ENCODE measurements around the gene PDS5B. TPM values are rescaled to one million over a fixed set of nuclear protein-coding genes. Genes with fewer than 3 reads are reported as not detected.
"Not testable (repeated sequence)": the region's sequence is repeated elsewhere in the genome, so short reads cannot be mapped to it uniquely, and the experiment has no call there.

Gene PDS5B
- total RNA-seq, 1 experiment from 2014 or later: 17.0 TPM

DNA sequence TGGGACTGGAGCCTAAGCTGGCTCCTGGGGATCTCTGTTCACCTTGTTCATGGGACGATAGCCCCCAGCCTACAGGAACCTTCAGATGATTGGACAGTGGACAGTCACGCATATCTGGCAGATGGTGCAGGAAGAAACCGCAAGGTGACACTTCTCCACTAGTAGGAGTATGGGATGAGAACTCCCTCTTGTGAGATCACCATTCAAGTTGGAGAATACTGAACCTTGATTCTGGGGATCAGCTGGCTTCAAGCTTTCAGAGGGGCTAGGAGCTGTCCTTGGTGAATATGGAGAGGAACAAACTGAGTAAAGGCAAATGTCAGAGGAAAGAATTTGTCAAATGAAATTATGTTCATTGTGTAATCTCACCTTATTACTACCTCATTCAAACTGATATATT lies 204.5 kb downstream of the PDS5B start:
- peak; percentile 8 for DNase-seq (ENCODE audit: low read depth)

DNA sequence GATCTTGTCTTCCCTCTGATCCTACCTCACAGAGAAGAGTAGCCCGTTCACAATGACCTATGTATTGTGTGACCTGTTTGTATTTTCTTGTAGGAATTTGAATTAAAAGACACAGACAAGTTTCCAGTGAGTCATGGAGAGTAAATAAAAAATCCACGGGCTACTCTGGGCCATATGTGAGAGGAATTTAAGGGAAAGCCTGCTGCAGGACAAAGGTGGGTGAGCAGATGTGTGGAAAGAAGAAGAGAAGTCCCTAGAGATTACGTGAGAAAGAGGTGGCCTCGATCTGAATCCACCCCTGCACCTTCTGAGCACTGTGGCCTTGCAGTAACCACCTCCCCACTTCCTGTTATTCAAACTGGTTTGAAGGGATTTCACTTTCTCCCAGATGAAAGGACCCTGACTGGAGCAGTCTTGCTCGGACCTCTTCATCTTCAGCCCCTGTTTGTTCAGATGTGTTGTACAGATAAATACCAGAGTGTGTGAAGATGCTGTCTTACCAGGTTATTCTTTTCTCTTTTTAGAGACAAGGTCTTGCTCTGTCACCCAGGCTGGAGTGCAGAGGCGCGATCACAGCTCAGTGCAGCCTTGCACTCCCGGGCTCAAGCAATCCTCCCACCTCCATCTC lies 205.4 kb downstream of the PDS5B start:
- peak; percentile 27 for DNase-seq (ENCODE audit: low read depth)

DNA sequence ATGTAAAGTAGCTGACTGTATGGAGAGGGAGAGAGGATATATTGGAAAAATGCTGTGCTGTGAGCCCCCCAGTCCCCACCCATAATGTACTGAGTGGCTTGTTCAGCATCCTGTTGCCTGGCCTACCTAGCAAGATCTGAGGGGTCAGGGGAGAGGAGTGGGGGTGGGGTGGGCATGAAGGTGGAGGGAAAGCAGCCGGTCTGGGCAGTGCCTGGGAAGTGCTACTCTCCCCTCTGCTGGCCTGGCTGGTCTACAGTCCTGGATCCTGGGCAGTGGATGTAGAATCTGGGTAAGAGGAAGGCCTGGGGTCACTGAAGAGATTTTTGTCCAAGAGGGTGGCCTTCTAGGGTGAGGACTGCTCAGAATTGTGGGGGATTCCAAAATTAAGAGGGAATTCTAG lies 210.5 kb downstream of the PDS5B start:
- DNase-seq (ENCODE audit: low read depth): no peak

DNA sequence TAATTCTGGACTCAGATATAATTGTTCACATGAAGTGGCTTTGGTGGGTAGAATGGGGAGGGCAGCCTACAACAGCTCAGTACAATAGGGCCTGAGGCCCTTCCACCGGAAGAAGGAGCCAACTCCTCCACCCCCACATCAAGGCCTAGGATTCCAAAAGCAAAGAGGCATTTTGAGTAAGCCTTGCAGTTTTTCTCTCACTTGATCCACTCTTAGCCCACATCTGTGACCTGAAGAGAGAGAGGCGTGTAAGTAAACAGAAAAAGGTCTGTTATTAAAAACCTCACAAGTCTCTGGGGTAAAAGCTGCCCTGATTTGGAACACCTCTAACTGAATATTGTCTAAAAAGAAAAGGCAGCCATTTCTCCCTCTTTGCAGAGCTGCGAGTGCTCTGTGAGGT lies 215.9 kb downstream of the PDS5B start:
- DNase-seq (ENCODE audit: low read depth): no peak

DNA sequence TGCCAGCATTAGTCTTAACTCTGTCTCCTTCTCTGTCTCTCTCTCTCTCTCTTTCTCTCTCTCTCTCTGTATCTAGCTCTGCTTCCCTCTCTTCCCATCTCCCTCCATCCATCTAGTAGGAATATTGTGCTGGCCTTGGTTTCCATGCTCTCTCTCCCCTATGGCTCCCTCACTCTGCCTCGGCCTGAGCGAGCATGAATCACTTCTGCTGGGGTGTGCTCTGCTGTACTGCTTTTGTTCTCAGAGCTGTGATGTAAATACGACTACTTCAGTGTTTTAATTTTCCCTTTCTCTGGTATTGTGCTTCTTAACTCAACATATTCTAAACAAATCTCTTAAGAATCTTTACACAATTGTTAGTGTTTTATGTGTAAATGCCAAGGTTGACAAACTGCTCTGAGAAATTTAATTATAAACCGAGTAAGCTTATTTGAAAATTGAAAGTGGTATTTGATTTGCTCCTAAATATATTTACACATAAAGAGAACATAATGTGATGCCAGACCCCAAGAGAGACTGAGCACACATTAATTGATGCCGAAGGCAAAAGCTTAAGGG lies 218.5 kb downstream of the PDS5B start:
- peak; percentile 44 for DNase-seq (ENCODE audit: low read depth)

DNA sequence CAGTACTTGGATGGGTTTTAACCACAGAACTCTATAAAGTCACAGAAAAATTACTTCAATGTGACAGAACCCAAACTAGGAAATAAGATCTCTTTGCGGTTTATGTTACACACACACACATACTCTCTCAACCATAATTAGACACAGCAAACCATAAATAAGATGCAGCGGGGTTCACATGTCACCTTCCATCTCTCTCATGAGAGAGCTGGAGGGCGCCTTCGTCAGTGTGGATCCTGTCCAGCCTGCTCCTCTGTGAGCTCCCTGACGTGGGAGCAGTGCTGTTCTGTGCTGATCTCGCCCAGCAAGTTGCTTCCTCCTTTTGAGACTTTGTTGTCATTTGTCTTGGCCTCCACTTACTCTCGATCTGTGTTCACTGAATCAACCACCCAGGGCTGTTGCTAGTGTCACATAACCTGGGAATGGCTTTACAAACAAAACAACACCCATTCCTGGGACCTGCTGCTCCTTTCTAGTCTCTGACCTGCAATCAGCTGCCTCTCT lies 225.1 kb downstream of the PDS5B start:
- DNase-seq (ENCODE audit: low read depth): no peak

DNA sequence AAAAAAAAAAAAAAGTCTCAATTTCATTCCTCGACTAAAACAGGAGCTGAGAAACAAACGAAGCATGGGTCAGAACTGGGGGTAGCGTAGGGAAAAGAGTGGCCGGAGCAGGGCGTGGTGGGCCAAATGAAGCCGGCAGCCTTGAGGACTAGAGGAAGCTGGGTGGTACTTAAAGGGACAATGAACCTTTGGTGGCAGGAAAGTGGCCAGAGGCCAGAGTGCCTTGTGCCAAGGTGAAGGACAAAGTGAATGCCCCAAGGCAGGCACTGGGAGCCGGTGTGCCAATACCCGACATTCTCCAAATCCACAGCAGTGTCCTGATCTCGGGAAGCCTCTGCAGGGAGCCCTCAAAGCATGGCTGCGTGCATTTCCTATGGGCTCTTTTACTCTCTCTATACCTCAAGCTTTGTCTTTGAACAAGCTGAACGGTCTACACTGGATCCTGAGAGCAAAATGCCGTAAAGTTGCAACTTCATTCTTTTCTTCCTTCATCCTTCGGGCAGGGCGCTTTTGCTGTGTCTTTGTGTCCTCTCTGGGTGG lies 235.0 kb downstream of the PDS5B start:
- no peak for DNase-seq (ENCODE audit: low read depth)

DNA sequence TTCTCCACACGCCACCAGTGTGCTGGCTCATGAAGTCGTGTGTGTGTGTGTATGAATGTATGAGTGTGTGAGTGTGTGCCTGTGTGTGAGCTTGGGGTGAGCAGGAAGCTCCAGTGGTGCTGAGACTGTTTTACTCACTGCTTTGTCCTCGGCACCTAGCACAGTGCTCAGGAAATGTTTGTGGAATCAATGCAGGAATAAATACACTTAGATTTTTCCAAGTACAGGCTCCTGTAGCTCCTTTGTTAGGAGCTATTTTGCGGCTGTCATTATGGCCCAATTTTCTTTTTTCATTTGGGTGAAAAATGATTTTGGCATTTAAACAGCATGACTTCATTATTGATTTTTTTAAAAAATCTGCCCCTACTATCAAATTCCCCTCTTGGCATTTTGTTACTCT lies 236.5 kb downstream of the PDS5B start:
- no peak for DNase-seq (ENCODE audit: low read depth)

DNA sequence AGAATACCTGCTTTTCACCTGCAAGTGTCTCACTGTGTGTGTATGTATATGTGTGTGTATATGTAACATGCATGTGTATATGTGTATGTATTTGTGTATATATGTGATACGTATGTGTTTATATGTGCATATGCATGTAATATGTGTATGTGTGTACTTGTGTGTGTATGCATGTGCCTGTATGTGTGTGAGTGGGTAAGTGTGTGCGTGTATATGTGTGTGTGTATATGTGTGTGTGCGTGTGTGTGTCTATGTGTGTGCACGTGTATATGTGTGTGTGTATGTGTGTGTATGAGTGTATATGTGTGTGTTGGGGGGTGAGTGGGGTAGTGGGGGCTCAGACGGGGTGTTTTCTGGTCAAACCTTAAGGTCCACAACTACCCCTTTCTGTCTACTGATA lies 237.3 kb downstream of the PDS5B start:
- no peak for DNase-seq (ENCODE audit: low read depth)

DNA sequence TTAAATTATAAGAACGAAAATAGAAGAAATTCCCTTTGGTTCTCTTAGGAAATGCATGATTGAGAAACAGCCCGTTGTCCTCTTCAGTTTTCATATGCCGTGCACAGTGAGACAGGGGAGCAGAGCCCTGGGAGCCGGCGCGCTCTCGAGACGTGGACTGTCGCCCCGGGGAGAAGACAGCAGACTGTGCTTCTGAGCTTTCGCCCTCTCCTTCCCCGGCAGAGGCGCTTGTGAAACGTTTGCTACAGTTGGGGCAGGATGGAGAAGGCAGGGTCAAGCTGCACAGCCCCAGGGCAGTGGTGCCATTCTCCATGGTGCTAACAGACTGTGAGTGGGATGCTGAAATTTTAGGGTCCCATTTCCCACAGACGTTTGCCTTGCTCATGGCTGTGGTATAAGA lies 237.8 kb downstream of the PDS5B start:
- no peak for DNase-seq (ENCODE audit: low read depth)

DNA sequence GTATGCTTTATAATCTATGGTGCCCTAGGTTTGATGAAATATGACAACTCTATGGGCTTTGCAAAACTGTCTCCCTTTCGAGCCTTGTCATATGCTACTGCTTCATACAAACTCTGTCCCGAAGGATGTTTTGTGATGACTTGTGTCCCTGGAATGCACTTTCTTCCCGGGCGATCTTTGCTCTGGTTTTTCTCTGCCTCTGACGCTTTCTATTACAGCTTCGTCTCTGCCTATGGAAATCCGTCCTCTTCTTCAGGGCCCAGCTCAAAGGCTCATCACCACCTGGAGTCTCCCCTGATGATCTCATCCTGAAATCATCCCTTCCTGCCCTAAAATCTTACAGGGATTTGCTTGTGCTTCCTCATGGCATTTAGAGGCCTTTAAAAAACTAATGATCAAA lies 238.4 kb downstream of the PDS5B start:
- peak; percentile 97 for DNase-seq (ENCODE audit: low read depth)

DNA sequence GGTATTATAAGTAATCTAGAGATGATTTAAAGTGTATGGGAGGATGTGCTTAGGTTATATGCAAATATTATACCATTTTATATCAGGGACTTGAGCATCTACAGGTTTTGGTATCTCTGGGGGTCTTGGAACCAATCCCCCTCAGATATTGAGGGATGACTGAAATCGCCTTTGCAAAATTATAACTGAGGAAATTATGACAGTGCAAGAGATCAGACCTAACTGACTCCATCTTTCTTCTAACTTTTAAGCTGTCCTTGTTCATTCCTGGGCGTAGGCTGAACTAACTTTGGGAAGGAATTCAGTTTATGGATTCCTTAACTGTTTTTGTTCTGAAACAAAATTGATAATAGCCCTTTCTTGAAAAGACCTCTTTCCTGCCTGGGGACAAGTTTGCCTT lies 239.2 kb downstream of the PDS5B start:
- no peak for DNase-seq (ENCODE audit: low read depth)

DNA sequence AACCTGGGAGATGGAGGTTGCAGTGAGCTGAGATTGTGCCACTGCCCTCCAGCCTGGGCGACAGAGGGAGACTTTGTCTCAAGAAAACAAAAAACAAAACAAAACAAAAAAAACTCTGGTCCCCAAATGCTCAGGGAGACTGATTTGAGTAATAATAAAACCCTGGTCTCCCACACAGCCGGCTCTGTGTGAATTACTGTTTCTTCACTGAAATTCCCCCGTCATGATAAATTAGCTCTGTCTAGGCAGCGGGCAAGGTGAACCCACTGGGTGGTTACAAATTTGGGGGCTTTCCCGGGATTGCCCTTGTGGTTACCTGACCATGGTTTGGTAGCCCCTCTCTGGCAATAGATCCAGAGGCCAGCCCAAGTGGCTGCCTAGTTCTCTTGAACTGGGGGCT lies 240.1 kb downstream of the PDS5B start:
- DNase-seq (ENCODE audit: low read depth): not testable (repeated sequence)

Small RNA genes lying within 50 kb of the gene (small RNA-seq; reads per million reads assigned to genes)
- gene RNY1P4: not detected

Other genes starting within 250 kb of the PDS5B start
- 0.87 and 0.93 TPM in 2 replicates for gene N4BP2L1, start 158.3 kb upstream of the PDS5B start, total RNA-seq (2014; rRNA removed; shearing (Covaris generic))
- 41.7 and 42.1 TPM in 2 replicates for gene N4BP2L2, start 47.7 kb upstream of the PDS5B start, total RNA-seq (2014; rRNA removed; shearing (Covaris generic))